OCI-LY7 (cell line): Measurements from ENCODE around the gene ASB15. TPM values are rescaled to one million over a fixed set of nuclear protein-coding genes. Genes with fewer than 3 reads are reported as not detected.
"Not testable (repeated sequence)": the region's sequence is repeated elsewhere in the genome, so short reads cannot be mapped to it uniquely, and the experiment has no call there.

Experiments
- BruUV-seq: library from RNA; stranded (reverse); fragments of 400-500 nt; replicated peaks from 2 replicates; lab custom pipeline; 2021; lab: Mats Ljungman, UMichigan
- CTCF ChIA-PET: fragments of 300-600 bp; sonication (Branson Sonifier 250); formaldehyde crosslinking; loops from one replicate; lab custom pipeline; 2022; ENCODE audit warnings: antibody characterized with exemption; ENCODE audit not compliant: unreplicated experiment; lab: Charles Lee
- POLR2A ChIA-PET: fragments of 300-600 bp; sonication (Branson Sonifier 250); formaldehyde crosslinking; loops from one replicate; lab custom pipeline; 2022; ENCODE audit warnings: antibody characterized with exemption; lab: Charles Lee
- DNase-seq: peaks from one replicate; pipeline ENCODE4 v3.0.0-alpha.2; 2015; ENCODE audit warnings: low spot score
- H2AFZ ChIP-seq: fragments of 200-600 bp; sonication (generic), shearing (Covaris generic); 2 replicates; pipeline ENCODE4 v1.6.1; 2014; ENCODE audit warnings: mild to moderate bottlenecking, antibody characterized with exemption, low read length, moderate library complexity
- H3K27ac ChIP-seq: fragments of 200-600 bp; sonication (generic); 2 replicates; pipeline ENCODE4 v1.5.1; 2014; ENCODE audit warnings: mixed run types, low read depth, mild to moderate bottlenecking, moderate library complexity, low read length, inconsistent platforms; ENCODE audit not compliant: poor library complexity, severe bottlenecking
- H3K36me3 ChIP-seq: fragments of 200-600 bp; sonication (generic); 2 replicates; pipeline ENCODE4 v1.6.1; 2014; ENCODE audit warnings: mild to moderate bottlenecking, antibody characterized with exemption, low read length, moderate library complexity, mixed read lengths; ENCODE audit not compliant: insufficient read depth
- H3K4me1 ChIP-seq: fragments of 200-600 bp; sonication (generic); 2 replicates; pipeline ENCODE4 v1.5.1; 2014; ENCODE audit warnings: mild to moderate bottlenecking, low read length; ENCODE audit not compliant: insufficient read depth, poor library complexity, severe bottlenecking
- H3K4me2 ChIP-seq: fragments of 200-600 bp; sonication (generic); 2 replicates; pipeline ENCODE4 v1.6.1; 2014; ENCODE audit warnings: mild to moderate bottlenecking, low read length
- H3K4me3 ChIP-seq: fragments of 200-600 bp; sonication (generic); 2 replicates; pipeline ENCODE4 v1.5.1; 2014; ENCODE audit warnings: mild to moderate bottlenecking, low read depth, low read length; ENCODE audit not compliant: poor library complexity, severe bottlenecking
- H3K79me2 ChIP-seq: fragments of 200-600 bp; sonication (generic); 2 replicates; pipeline ENCODE4 v1.6.1; 2016; ENCODE audit warnings: low read depth, mild to moderate bottlenecking, low read length, moderate library complexity, mixed read lengths; ENCODE audit not compliant: insufficient read depth
- H3K9me2 ChIP-seq: fragments of 200-600 bp; sonication (generic); 2 replicates; pipeline ENCODE4 v1.6.1; 2016; ENCODE audit warnings: mild to moderate bottlenecking, low read length, mixed read lengths; ENCODE audit not compliant: insufficient read depth
- H3K9me3 ChIP-seq: fragments of 200-600 bp; sonication (generic); 2 replicates; pipeline ENCODE4 v1.6.1; 2014; ENCODE audit warnings: mild to moderate bottlenecking, mixed run types, low read length, mixed read lengths
- H4K20me1 ChIP-seq: fragments of 200-600 bp; sonication (generic); 2 replicates; pipeline ENCODE4 v1.6.1; 2014; ENCODE audit warnings: mild to moderate bottlenecking, antibody characterized with exemption, low read length, moderate library complexity, mixed read lengths; ENCODE audit not compliant: insufficient read depth
- CTCF ChIP-seq: fragments of 200-600 bp; sonication (generic); conservative IDR thresholded peaks from 2 replicates; pipeline ENCODE4 v1.5.1; 2014; ENCODE audit warnings: mild to moderate bottlenecking, antibody characterized with exemption, low read length, moderate library complexity, mixed read lengths
- EZH2phosphoT487 ChIP-seq: fragments of 200-600 bp; sonication (generic); IDR thresholded peaks from 2 replicates; pipeline ENCODE4 v1.6.1; 2018; ENCODE audit warnings: low read depth, borderline replicate concordance, mild to moderate bottlenecking, mixed run types, antibody characterized with exemption, low read length, moderate library complexity, mixed read lengths
- intact Hi-C: fragments of 100-400 bp; cut with micrococcal nuclease; formaldehyde crosslinking; loops from one replicate; pipeline ENCODE4 v1.10.0; 2022; ENCODE audit not compliant: unreplicated experiment
- total RNA-seq, 2 experiments: library from RNA; depleted of rRNA in 1 of 2; stranded (reverse); fragments of >200 nt in 1 of 2; shearing (Covaris generic) in 1 of 2; gene quantifications; 2 replicates each; pipeline ENCODE4 v1.2.3, GENCODE V29; 2014 to 2022

ASB15 gene
- total RNA-seq, 2 experiments from 2014 or later, result not detected

GRCh38 chr7:123629281-123629680 is 27.7 kb downstream of the ASB15 start:
- ChIA-PET CTCF (no interaction called here), POLR2A (no interaction called here)
- Histone ChIP-seq H3K4me3 (no peak overlapping the region), H3K4me2 (no peak overlapping the region), H2AFZ (no peak overlapping the region), H3K9me3 (no peaks in the 10 kb centered on the region), H4K20me1 (no peaks in the 10 kb centered on the region), H3K36me3 (no peaks in the 10 kb centered on the region), H3K27ac (no peak overlapping the region), H3K4me1 (no peaks in the 10 kb centered on the region), H3K79me2 (no peaks in the 10 kb centered on the region), H3K9me2 (no peaks in the 10 kb centered on the region)
- BruUV-seq, result no TSS peak
- intact Hi-C loops, result no loop called here
- no peak for TF ChIP-seq CTCF
- no peak for TF ChIP-seq EZH2phosphoT487
- DNase-seq, result no peak

- TF ChIP-seq CTCF, result no peak
- TF ChIP-seq EZH2phosphoT487, result no peak
- Histone ChIP-seq H3K4me3 (no peak overlapping the region), H3K27ac (no peak overlapping the region), H3K36me3 (no peaks in the 10 kb centered on the region), H2AFZ (no peak overlapping the region), H3K9me3 (no peaks in the 10 kb centered on the region), H3K9me2 (no peaks in the 10 kb centered on the region), H4K20me1 (no peaks in the 10 kb centered on the region), H3K4me2 (no peak overlapping the region), H3K4me1 (no peaks in the 10 kb centered on the region), H3K79me2 (no peaks in the 10 kb centered on the region)
- DNase-seq, result no peak
- POLR2A ChIA-PET, result no interaction called here
- BruUV-seq, result no TSS peak
- intact Hi-C loops, result no loop called here
- CTCF ChIA-PET, result interaction anchor here (0.6 kb wide), 1 partner anchor 9 kb away, joined by 7 read pairs; no protein-coding TSS in a partner anchor
Observed at GRCh38 chr7:123632808-123633207, 31.2 kb downstream of the ASB15 start.

- no TSS peak for BruUV-seq
- Histone ChIP-seq H3K4me2 (no peak overlapping the region), H3K36me3 (no peaks in the 10 kb centered on the region), H3K9me2 (no peaks in the 10 kb centered on the region), H2AFZ (no peak overlapping the region), H3K4me1 (no peaks in the 10 kb centered on the region), H3K4me3 (no peak overlapping the region), H3K79me2 (no peaks in the 10 kb centered on the region), H4K20me1 (no peaks in the 10 kb centered on the region), H3K27ac (no peak overlapping the region), H3K9me3 (no peaks in the 10 kb centered on the region)
- intact Hi-C loops, result no loop called here
- ChIA-PET CTCF (no interaction called here), POLR2A (no interaction called here)
- no peak for DNase-seq
- TF ChIP-seq CTCF (no peak), EZH2phosphoT487 (no peak)
Observed at GRCh38 chr7:123633553-123633952, 31.9 kb downstream of the ASB15 start.

- POLR2A ChIA-PET, result interaction anchor here (0.6 kb wide), 1 partner anchor 33 kb away, joined by 4 read pairs; no protein-coding TSS in a partner anchor
- intact Hi-C loops, result loop anchor here (2.0 kb wide), 1 partner anchor 231 kb away; no protein-coding TSS in a partner anchor
Observed at GRCh38 chr7:123634011-123634573, 32.5 kb downstream of the ASB15 start.

More at GRCh38 chr7:123634011-123634573, 32.5 kb downstream of the ASB15 start:
- H3K4me3 ChIP-seq, CTCF ChIA-PET, H3K27ac ChIP-seq, H3K79me2 ChIP-seq, H4K20me1 ChIP-seq, H3K36me3 ChIP-seq, H2AFZ ChIP-seq, BruUV-seq, H3K9me3 ChIP-seq, DNase-seq, H3K4me2 ChIP-seq, H3K4me1 ChIP-seq, H3K9me2 ChIP-seq: not testable (repeated sequence)
